ENCODE measurements around the gene ACAA2.
"Not testable (repeated sequence)": the region's sequence is repeated elsewhere in the genome, so short reads cannot be mapped to it uniquely, and the experiment has no call there.

Gene ACAA2

GRCh38 chr18:49811151-49811938 lies 2.0 kb downstream of the ACAA2 start:
- DNase-seq (ENCODE audit: low spot score), result no peak

- DNase-seq (ENCODE audit: low spot score), result not testable (repeated sequence)
Observed at GRCh38 chr18:49808553-49809191, 4.7 kb downstream of the ACAA2 start.

GRCh38 chr18:49804096-49804495 lies 9.2 kb downstream of the ACAA2 start:
- no peak for DNase-seq (ENCODE audit: low spot score)

- no peak for DNase-seq (ENCODE audit: low spot score)
Observed at GRCh38 chr18:49802623-49803022, 10.7 kb downstream of the ACAA2 start.

- not testable (repeated sequence) for DNase-seq (ENCODE audit: low spot score)
Observed at GRCh38 chr18:49800491-49800890, 12.8 kb downstream of the ACAA2 start.

- DNase-seq (ENCODE audit: low spot score), result not testable (repeated sequence)
Observed at GRCh38 chr18:49799806-49800205, 13.5 kb downstream of the ACAA2 start.

GRCh38 chr18:49798001-49798400 lies 15.3 kb downstream of the ACAA2 start:
- no peak for DNase-seq (ENCODE audit: low spot score)

GRCh38 chr18:49795612-49796552 lies 17.5 kb downstream of the ACAA2 start:
- DNase-seq (ENCODE audit: low spot score), result no peak

- DNase-seq (ENCODE audit: low spot score), result no peak
Observed at GRCh38 chr18:49794743-49795142, 18.6 kb downstream of the ACAA2 start.

GRCh38 chr18:49789560-49790134 lies 23.7 kb downstream of the ACAA2 start:
- DNase-seq (ENCODE audit: low spot score), result not testable (repeated sequence)

GRCh38 chr18:49788327-49788898 lies 24.9 kb downstream of the ACAA2 start:
- no peak for DNase-seq (ENCODE audit: low spot score)

- DNase-seq (ENCODE audit: low spot score), result no peak
Observed at GRCh38 chr18:49786019-49786720, 27.2 kb downstream of the ACAA2 start.

- no peak for DNase-seq (ENCODE audit: low spot score)
Observed at GRCh38 chr18:49784427-49785185, 28.7 kb downstream of the ACAA2 start.

GRCh38 chr18:49783631-49784030 lies 29.7 kb downstream of the ACAA2 start:
- DNase-seq (ENCODE audit: low spot score), result not testable (repeated sequence)

- no peak for DNase-seq (ENCODE audit: low spot score)
Observed at GRCh38 chr18:49778826-49779465, 34.4 kb downstream of the ACAA2 start.

GRCh38 chr18:49769047-49769728 lies 44.1 kb downstream of the ACAA2 start:
- no peak for DNase-seq (ENCODE audit: low spot score)

- peak; percentile 29 for DNase-seq (ENCODE audit: low spot score)
Observed at GRCh38 chr18:49768051-49768391, 45.3 kb downstream of the ACAA2 start.

- no peak for DNase-seq (ENCODE audit: low spot score)
Observed at GRCh38 chr18:49767111-49768050, 46.0 kb downstream of the ACAA2 start.
